HG03159 (cell line): ENCODE results near the gene ROBO4.
A peak's percentile ranks its signal among the peaks of the same experiment; 100 is the strongest.

Experiments
- ATAC-seq: cut with Tn5 transposase; IDR thresholded peaks from one replicate; pipeline ENCODE4 v1.9.1; 2021; ENCODE audit warnings: mild to moderate bottlenecking, moderate library complexity; ENCODE audit not compliant: unreplicated experiment

Gene ROBO4

DNA sequence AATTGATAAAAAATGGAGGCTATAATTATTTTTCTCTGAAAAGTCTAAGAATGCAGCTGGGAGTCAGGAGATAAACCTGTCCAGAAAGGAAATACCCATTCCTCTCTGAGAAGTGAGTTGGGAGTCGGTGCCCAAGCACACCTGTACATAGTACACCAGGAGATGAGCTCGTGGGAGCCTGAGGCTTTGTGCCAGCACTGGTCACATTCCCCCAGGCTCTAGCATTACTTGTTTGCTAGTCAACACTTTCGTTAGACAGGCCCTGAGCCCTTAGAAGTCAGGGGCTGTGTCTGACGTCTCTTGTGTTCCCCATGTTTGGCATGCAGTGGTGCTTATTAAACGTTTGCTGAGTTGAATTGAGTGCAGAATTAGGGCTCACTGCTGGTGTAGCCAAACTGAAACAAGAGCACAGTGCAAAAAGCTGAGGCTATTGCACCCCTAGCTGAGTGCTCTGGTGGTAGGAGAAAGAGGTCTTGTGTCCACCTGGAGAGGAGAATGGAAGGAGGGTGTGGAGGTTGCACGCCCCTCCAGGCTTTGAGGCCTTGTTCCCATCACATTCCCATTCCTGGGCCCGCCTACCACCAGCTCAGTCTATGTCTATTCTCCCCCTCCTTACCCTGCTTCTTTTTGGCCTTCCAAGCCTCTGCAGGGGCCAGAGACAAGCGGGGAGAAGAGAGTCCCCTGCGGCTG lies 6.8 kb downstream of the ROBO4 start:
- ATAC-seq = no peak

DNA sequence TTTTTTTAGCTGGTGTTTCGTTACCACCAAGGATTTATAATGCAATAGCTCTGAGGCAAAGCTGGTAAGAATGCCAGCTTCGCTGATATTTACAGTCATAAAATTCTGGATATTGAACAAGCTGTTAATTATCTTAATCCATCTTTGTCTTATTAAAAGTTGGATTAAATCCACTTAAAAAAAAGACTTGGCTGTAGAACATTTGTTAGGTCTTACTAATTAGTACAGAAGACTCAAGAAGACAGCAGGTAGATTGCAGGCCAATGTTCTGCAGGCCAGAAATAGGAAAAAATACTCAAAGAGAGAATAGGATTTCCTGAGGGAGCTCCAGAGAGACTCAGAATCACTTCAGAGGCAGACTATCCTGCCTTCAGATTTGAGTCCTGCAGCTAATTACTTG lies 7.5 kb downstream of the ROBO4 start:
- no peak for ATAC-seq

DNA sequence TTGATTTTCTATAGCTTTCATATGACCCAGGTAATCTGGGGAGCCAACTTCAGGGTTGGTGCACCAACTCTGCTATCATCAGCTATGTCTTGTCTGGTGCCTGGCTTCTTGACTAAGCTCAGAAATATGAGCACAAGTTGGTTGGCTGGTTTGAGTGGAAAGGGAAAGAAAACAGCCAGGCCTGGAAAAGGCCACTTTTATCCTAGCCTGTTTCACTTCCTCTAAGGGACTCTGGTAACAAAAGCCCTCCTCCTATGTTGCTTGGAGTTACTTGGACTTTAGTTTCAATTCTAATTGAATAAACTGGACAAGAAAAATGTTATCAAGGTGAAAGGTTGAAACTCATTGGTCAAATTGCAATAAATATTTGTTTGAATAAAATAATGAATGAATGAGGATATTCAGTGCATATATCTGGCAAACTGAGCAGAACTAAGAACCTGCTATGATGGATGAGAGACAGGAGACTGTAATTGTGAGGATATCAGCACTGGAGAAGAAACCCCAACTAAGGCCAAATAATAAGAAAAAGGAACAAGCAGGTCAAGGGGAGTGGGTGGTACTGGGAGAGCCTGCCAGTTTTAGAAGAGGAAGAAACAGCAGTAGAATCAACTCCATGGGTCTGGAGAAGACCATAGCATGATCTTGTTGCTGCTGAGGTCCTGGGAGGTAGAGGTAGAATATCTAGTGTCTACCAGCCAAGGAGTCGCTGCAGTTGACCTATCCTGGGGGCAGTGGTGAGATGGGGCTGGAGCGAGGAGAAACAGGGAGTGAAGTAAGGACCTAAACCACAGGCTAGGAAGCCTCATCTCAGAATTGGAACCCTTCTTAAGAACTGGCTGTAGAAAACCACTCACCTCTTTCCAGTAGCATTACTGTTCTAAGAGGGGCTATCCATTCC lies 8.2 kb downstream of the ROBO4 start:
- no peak for ATAC-seq

DNA sequence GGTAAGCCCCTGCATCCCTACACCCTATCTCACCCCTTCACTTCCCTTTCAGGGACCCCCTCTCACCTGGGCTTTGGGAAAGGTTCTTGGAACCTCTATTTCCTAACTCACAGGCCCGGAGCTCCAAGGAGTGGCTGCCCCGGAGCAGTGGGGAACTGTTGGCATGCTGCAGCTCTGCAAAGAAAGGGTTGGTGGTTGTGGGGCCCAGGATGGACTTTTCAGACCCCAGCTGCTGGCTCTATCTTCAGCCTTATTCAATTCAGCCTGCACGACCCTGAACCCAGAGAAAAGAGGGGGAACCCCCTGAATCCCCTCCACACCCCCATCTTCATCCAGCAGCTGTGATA lies 10.0 kb downstream of the ROBO4 start:
- ATAC-seq = no peak

DNA sequence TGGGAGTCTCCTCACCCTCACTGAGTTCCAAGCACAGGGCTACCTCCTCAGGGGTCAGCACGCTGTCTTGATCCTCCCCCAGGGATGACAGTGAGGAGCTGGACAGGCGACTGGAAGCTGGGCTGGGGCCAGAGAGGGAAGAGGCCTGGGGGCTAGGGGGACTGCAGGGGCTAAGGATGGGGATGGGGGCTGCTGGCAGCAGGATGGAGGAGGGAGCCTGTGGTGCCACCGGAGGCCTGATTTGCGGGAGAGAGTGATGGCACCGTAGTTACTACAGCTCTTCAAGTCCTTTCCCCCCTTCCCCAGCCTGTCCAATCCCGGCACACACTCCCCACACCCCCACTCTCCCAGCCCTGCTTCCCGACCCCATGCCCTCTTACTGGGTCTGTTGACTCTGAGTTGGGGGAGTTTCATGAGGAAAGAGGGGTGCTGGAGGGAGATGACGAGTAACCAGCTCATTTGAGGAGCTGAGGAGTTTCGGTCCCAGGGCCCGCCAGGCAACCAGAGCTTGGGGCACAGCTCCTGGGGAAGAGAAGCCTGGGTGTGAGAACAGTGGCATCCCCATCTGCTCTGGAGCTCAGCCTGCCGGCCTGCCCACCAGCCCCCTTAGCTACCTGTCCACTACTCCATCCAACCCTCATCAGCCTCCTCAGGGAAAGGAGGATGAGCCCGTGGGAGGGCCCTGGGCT lies 10.5 kb downstream of the ROBO4 start:
- ATAC-seq = no peak

DNA sequence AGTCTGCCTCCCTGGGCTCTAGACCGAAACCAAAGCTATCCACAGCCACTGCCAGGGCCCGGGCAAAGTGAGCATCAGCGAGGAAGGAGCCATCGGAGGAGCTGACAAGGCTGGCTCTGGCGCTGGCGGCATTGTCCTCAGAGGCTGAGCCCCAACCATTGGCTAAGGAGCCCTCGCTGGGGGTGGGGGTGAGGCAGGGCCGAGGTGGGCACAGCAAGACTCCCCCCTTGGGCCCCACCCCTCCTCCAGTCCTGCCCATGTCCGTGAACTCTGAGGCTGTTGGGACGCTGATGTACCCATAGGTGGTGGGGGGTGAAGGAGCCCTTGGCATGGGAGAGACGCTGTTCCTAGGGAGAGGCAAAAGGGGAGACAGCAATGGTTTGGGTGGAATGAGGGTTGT lies 11.2 kb downstream of the ROBO4 start:
- ATAC-seq = no peak

DNA sequence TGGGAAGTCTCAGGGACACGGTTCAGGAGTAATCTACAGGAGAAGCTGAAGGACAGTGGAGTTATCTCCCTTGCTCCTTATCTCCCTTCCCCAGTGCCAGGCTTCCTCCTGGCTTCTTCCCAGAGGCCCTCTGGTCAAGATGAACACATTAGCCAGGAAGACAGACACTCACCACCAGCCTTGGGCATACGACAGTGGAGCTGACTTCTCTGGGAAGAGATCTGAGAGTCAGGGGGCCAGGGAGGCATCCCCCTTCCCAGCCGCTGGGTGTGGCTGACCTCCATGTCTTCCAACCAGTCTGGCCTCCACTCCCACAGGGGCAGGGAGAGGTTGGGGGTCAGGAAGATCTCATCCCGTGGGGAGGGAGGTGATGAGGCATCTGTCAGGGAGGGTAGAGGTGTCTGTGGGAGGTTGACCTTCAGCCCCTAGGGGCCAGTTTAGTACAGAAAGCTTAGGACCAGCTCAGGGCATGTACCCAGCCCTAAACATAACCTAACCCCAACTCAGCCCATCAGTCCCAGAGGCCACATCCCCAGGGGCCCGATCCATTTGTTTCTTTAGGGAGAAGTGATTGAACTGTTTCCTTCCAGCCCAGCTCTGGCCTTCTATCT lies 12.7 kb downstream of the ROBO4 start:
- no peak for ATAC-seq

DNA sequence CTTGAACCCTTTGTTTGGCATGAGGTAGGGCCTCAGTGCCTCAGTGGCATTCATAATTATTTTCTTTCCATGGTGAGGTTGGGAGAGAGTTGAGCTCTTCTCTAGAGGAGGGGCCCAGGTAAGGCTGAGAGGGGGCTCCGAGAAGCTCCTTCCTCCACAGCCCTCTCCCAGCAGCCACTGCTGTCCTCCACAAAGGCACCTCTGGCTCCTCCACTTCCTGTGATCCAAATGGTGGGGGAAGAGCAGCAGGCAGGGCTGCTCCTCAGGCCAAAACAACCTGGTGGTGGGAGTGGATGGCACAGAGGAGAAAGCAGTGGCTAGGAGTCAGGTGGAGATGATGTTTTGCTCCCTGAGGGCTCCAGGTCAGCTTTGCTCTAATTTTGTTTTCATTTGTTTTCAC lies 13.3 kb downstream of the ROBO4 start:
- no peak for ATAC-seq

DNA sequence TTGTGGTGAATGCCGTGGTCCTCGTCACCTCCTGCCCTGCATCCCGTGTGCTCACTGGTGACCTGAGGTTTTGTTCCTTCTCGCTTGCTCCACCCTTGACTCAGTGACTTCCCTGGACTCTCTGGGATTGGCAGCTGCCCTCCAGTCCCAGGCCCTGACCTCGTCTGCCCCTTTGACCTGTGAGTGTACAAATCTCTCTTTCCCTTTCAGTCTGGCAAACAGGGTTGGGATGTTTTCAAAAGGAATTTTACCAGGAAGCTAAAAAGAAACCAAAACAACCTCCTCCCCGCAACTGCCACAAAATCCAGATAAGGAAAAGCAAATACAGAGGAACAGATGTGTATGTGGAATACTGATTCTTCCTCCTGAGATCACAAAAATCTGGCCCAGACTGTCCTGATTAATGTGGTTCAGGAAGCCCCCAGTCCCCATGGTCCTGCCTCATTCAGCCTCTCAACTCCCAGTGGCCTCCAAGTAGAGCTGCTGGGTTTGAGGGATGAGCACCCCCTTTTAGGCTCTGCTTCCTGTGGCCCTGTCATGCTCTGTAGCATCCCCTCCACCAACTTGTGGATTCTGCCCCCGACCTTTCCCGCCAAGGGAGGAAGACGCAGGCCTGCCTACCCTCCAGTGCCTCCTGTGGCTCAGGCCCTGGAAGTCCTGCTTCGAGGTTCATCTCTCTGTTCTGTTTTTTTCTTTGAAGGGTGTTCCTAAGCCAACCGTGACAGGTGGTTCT lies 15.2 kb downstream of the ROBO4 start:
- no peak for ATAC-seq

DNA sequence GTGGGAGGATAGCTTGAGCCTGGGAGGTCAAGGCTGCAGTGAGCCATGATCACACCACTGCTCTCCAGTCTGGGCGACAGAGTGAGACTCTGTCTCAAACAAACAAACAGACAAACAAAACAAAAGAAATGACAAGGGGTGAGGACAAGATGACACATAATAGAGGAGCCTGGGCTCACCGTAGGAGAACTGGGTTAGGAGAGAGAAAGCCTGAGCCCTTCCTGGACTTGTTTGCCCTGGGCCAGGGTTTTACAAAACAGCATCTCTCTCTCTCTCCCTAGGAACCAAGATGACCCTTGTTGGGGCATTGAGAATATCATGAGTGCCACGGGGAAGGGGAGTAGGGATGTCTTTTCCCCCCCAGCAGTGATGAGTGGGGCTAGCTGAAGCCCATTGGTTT lies 16.7 kb downstream of the ROBO4 start:
- no peak for ATAC-seq

DNA sequence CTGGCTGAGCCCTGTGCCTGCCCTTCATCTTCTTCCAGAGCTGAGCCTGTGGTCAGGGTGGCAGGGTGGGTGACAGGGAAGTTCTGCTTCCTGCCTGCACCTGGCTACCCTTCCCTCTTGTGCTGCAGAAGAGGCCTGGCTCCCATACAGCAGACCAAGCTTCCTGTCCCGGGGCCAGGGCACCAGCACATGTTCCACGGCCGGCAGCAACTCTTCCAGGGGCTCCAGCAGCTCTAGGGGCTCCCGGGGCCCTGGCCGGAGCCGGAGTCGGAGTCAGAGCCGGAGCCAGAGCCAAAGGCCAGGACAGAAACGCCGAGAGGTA lies 17.4 kb downstream of the ROBO4 start:
- no peak for ATAC-seq

DNA sequence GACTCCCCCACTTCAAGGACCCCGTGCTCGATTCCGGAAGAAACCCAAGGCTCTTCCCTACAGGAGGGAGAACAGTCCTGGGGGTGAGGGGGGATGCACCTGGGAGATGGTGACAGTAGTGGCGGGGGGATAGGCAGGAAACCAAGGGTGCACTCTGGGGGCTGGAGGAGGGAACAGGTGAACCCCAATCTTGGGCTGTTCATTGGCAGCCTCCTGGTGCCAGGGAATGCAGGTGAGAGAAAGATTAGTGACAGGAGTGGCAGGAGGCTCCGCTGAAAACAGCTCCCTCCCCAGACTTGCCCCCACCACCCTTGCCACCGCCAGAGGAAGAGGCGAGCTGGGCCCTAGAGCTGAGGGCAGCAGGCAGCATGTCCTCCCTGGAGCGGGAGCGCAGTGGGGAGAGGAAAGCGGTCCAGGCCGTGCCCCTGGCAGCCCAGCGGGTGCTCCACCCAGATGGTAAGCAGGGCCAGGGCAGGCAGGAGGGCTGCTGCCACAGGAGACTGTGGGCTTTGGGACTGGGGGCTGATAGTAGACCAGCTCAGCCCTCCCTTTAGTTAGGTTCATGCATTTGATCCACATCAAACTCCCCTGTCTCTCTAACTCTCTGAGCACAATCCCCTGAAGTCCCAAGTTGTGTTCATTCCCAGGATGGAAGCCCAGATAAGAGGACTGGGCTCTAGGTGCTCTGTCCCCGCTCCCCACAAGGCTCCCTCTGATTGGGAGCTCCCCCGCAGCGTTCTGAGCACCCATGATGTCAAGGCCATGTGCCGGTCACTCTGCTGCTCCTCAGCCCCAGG lies 18.0 kb downstream of the ROBO4 start:
- ATAC-seq = no peak

DNA sequence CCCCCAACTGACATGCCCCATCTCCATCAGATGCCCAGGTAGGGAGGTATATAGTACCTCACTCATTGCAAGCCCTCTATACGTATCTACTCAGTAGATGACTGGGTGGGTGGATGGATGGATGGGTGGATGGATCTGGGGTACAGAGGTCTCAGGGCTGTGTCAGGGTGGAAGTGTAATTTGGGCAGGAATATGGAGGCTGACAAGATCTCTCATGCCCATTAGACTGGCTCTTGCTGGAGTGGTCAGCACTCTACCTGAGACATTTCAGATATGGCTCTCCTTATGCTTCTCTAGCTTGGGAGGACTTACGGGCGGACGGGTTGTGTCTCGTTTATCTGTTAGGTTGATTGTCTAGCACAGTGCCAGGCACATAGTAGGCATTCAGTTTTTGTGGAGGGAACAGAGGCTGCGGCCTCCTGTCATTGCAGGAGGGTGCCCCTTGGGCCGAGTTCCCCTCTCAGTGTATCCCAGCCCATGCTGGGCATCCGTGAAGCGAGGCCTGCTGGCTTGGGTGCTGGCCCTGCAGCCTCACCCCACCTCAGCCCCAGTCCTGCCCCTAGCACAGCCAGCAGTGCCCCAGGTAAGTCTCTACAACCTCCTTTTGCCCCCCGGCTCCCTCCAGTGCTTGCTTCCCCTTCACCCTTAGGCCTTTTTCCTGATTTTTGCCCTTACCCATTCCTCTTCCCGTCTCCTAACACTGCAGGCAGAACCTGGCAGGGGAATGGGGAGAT lies 18.7 kb downstream of the ROBO4 start:
- no peak for ATAC-seq

DNA sequence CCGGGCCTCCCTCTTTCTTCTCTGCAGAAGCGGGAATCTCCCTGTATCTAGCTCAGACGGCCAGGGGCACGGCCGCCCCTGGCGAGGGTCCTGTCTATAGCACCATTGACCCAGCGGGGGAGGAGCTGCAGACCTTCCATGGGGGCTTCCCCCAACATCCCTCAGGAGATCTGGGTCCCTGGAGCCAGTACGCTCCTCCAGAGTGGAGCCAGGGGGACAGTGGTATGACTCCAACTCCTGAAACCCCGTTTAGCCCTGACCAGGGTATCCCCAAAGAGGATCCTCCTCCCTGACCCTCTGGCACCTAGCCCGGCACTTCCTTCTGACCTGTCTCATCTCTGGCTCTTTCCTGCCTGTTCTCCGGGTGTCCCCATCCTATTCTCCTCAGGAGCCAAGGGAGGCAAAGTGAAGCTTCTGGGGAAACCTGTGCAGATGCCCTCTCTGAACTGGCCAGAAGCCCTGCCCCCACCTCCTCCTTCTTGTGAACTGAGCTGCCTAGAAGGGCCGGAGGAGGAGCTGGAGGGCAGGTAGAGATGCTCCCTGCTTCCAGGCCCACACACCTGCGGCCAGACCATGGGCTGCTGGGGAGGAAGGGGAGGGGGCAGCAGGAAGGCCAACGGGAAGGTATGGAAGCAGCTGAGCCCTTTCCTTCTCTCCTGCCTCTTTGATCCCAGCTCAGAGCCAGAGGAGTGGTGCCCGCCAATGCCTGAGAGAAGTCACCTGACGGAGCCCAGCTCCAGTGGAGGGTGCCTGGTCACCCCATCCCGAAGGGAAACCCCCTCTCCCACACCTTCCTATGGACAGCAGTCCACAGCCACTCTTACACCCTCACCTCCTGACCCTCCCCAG lies 19.5 kb downstream of the ROBO4 start:
- ATAC-seq = no peak

DNA sequence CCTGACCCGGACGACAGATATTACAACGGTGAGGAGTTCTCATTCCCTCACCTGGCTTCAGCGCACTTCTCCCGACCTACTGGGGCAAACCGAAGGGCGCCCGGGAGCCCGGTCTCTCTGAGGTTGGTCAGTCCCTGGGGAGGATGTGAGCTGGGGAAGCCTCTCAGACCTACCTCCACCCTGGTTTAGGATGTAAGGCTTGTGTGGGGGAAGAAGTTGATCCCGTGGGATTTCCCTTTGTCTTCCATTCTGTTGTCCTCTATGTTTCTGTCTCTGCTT lies 20.1 kb downstream of the ROBO4 start:
- ATAC-seq = no peak

DNA sequence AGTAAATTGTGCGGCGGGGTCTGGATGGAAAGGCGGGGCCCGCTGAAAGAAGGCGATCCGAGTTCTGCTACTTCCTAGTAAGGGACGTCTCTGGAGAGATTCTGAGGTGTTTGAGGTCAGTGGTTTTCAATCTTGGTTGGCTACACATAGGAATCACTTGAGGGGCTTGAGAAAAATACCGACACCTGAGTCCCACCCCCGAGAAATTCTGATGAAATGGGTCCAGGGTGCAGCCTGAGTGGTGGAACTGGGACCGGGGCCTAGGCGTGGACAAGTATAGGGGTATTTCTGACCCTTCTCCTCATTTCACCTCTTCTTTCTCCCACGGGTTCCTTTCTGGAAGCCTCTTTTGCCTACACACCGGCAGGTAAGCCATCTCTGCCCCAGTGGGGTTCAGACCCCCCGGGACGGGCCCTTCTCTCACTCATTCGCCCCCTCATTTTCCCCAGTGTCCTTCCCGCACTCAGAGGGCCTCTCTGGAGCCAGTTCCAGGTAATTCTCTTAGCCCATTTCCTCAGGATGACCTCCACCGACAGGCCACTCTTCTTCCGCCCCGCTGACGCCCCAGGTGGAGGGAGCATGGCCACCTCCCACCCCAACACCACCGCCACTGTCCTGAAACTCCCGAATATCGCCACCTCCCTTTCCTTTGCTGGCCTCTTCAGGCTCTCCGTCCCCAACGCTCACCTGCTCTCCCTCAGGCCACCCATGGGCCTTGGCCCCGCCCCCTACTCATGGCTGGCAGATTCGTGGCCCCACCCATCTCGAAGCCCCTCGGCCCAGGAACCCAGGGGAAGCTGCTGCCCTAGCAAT lies 20.6 kb downstream of the ROBO4 start:
- no peak for ATAC-seq

DNA sequence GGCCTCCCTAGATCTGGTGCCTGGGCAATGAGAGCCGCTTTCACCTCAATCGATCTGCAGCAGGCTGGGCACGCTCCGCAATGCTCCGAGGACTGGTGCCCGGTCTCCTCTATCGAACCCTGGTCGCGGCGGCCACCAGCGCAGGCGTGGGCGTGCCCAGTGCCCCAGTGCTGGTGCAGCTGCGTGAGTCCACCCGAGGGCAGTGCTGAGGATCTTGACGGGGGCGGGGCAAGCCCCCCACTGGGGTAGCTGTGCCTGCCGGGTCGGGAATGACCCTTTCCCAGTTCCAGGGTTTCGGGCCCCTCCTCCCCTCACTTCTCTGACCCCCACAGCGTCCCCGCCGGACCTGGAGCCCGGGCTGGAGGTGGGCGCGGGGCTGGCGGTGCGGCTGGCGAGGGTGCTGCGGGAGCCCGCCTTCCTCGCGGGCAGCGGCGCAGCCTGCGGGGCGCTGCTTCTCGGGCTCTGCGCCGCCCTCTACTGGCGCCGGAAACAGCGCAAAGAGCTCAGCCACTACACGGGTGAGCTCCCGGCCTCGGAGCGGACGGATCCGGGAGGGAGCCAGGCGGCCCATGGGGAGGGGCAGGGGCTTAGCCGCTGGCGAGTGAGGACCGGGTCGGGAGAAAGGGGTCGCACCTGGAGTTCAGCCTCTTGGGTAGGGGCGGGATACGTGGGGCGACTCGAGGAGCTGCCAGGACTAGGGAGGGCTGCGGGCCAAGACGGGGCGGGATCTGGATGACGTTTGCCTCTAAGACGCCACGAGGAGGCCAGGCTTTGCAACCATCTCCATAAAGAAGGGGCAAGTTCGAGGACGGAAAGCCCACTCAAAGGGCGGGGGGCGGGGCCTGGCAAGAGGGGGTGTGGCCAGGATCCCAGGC lies 21.5 kb downstream of the ROBO4 start:
- peak; percentile 94 for ATAC-seq
